Activated T-cell treated with anti-CD3 and anti-CD28 coated beads for 4 hours (primary cell): ENCODE data around the gene CAPN2.
A peak's percentile ranks its signal among the peaks of the same experiment; 100 is the strongest.

Source experiments
- DNase-seq: peaks from one replicate; pipeline ENCODE4 v3.0.0-alpha.2; 2020

Gene CAPN2

DNA sequence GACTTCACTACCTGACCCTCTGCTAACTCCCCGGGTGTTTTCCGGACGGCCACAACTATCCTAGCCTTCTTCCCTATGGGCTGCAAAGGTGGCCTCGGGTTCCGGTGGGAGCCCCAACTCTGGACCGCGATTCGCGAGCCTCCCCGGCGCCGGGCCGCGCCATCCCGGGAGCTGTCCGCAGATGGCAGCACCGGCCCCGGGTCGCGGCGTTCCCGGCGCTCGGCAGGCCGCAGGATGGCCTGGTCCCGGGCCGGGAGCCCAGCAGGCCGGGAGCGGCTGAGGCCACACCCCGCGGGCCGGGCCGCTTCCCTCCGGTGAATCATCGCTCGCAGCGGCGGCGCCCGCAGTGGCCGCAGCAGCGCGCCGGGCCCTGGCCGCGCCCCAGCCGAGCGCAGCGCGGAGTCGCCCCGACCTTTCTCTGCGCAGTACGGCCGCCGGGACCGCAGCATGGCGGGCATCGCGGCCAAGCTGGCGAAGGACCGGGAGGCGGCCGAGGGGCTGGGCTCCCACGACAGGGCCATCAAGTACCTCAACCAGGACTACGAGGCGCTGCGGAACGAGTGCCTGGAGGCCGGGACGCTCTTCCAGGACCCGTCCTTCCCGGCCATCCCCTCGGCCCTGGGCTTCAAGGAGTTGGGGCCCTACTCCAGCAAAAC is at the start of gene CAPN2:
CAPN2 (plus strand) TSS at position 346 of the 656 bp plus-strand sequence; CDS start at position 448, 102 bp downstream.
- no peak for DNase-seq

DNA sequence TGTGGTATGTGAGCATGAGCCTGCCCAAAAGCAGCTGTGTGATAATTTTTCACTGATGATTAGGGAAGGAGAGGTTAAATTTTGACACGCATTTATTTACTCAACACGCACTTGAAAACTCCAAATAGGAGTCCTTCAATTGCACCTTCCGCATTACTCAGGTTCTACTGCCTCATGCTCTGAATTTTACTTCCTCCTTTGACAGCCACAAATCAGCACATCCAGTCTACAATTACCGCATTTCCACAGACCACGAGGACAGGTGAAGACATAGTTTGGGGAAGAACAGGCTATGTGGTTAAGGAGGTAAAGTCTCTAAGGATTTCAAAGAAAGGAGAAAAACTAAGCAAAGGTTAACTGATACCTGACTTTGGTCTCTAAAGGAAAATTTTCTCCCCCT is 49.4 kb upstream of the CAPN2 start:
- no peak for DNase-seq

DNA sequence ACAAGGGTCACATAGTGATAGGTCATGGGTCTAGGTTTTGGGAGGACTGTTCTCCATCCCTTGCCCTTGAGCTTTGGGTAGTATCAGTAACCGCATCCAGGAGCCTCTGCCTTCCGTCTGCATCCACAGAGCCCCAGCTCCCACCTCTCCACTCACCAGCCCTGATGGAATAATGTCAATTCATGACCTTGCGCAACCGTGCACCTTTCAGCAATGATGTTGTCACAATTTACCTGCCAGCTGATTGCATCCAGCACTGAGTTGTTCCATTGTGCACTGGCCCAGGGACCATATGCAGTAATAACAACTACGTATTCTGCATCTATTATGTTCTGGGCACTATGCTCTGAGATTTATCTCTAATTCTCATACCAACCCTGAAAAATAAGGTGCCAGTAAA is 48.2 kb upstream of the CAPN2 start:
- no peak for DNase-seq

DNA sequence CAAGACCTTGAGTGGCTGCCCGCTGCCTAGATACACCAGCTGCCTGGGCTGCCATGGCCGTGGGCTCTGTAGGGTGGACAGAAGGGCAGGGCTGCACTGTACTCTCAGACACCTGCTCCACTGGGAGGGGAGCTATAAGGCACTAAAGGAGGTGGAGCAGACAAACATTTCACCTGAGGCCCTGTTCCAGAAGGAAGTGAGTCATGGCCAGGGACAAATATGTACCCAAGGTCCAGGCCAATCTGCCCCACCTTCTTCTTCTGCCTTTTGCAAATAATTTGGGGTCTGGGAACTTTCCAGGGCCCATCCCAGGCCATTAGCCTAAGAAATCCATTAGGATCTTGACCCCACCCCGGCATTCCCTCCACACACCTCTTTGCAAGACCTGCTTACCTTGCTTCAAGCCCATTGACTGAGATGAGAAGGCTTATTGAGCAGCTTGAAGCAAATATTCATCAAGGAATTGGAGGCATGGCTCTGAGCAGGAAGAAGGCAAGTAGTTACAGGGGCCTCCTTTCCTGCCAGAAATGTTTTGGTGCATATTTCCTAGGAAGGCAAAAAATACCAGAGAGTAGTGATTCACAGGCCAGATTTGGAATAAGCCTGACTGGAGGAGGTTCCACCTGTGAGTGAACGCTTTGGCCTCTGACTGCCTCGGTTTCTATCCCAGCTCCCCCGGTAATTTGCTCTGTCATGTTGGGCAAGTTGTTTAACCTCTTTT is 46.6 kb upstream of the CAPN2 start, which contains the start of gene CAPN8:
CAPN8 (minus strand) TSS at position 110 of the 721 bp plus-strand sequence; CDS start at position 55, 55 bp downstream.
- DNase-seq, result no peak

DNA sequence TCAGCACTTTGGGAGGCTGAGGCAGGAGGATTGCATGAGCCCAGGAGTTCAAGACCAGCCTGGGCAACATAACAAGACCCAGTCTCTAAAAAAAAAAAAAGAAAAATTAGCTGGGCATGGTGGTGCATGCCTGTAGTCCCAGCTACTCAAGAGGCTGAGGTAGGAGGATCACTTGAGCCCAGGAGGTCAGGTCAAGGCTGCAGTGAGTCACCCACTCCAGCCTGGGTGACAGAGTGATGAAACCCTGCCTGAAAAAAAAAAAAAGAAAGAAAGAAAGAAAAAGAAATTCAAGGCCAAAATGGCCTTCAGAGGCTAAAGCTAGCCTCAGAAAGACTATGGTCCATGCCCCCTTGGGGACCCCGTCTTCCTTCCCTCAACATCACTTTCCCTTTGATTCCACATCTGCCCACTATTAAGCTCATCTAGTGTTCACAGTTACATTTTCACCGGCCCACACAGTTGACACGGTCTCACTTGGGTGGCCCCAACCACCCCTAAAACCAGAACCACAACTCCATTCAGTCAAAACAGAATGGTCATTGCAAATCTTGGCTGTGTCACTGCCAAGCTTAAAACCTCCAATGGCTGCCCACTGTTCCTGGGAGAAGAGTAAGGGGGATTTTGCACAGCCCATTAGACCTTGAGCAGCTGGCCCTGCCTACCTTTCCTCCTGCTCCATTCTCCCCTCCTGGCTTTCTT is 44.7 kb upstream of the CAPN2 start:
- DNase-seq, result no peak

DNA sequence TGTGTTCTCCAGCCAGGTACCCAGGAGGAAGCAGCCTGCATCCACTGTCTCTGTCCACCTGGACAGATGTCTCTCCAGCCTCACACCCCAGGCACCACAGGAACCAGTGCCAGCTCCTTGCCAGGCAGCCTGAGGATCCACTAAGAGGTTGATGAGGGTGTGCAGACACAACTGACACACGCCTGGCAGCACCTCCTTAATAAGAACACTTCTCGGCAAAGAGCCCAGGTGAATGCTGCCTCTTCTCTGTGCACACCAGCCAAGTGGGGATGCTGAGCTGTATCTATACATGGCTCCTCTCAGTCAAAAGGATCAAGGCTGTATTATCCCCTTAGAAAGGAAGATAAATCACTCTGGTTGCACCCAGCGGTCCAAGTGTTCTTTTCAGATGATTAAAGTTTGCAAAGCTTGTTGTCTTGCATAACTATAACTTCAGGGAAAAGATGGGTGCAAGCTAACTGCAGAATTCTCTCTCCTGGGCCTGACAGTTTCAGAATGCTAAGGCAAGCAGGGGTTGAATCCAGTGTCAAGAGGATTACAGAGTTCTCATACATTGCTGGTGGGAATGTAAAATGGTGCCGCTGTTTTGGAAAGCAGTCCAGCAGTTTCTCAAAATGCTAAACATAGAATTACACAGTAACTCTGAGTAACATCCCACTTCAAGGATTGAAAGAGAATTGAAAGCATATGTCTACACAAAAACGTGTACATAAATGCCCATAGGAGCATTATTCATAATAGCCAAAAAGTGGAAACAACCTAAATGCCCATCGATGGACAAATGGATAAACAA is 43.1 kb upstream of the CAPN2 start:
- DNase-seq, result no peak

DNA sequence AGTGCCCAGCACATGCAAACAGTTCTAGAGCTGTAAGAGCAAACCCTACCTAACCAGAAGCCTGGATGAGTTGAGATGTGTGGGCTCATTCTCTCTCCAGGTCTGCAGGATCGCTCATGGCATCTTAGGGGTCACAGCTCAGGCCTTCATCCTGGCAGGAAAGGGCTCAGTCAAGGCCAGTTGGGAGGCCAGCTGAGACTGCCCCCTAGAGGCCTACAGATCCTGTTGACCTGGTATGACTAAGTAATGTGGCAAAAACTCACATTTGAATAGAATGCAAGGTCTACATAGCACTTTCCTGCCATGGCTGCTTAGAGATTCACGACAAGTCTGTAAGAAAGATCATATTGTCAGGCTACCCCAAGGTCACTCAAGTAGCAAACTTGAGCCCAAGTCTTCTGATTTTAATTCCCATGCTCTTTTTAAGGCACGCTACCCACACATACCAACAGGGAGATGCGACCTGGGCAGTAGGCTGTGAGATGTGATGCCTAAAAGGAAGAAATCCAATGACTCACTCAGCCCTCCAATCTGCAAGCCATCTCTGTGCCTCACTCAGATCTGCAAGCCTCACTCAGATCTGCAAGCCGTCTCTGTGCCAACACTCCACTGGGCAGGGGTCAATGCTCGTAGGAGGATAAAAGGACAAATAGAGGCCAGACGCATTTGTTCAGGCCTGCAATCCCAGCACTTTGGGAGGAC is 41.7 kb upstream of the CAPN2 start:
- DNase-seq, result no peak

DNA sequence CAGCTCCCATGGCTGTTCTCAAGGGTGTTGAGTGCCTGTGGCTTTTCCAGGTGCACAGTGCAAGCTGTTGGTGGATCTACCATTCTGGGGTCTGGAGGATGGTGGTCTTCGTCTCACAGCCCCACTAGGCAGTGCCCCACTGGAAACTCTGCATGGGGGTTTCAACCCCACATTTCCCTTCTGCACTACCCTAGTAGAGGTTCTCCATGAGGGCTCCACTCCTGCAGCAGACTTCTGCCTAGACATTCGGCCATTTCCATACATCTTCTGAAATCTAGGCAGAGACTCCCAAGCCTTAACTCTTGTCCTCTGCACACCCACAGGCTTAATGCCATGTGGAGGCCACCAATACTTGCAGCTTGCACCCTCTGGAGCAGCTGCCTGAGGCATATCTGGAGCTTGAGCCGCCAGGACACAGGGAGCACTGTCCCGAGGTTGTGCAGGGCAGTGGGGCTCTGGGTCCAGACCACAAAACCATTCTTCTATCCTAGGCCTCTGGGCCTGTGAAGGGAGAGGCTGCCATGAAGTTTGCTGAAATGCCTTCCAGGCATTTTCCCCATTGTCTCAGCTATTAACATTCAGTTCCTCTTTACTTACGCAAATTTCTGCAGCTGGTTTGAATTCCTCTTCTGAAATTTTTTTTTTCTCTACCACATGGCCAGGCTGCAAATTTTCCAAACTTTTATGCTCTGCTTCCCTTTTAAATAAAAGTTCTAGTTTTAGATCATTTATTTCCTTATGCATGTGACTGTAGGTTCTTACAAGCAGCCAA is 38.0 kb upstream of the CAPN2 start:
- no peak for DNase-seq

DNA sequence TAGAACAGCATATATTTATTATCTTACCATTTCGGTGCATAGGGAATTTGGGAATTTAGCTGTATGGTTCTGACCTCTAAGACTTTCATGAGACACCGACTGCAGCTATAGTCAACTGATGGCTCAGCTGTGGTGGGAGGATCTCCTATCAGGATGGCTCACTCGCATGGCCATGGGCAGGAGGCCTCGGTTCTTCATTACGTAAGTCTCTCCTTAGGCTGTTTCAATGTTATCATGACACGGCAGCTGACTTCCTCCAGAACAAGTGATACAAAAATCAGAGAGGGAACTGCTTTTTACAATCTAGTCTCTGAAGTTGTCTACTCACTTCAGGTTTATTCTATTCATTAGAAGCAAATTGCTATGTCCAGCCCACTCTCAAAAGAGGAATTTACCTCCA is 33.5 kb upstream of the CAPN2 start:
- DNase-seq, result no peak

DNA sequence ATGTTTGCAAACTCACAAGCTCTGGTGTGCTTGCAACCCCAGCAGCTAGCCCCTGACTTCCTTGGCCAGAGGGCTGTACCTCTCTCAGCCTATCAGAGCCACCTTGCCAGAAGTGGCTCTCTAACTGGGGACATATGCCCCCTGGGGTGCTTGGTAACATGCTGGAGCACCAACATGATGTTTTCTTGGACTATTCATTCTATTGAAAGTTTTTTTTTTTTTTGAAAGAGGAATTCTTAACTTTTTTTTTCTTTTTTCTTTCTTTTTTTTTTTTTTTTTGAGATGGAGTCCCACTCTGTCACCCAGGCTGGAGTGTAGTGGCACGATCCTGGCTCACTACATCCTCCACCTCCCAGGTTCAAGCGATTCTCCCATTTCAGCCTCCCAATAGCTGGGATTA is 32.2 kb upstream of the CAPN2 start:
- no peak for DNase-seq

DNA sequence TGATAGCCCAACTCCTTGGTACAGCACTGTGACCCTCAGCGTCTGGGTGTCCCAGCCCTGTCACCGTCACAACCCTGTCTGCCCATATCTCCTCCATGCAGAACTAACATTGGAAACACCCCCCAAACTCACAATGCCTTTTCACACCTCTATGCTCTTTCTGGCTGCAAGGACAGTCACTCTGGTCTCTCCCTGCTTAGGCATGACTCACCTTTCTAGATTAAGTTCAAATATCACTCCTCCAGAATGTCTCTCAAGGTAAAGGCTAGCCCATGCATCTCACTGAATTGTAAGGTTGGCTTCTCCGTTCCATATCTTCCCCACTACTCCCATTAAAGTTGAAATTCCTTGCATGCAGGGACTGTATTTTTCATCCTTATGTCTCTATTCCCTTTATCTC is 29.8 kb upstream of the CAPN2 start:
- no peak for DNase-seq

DNA sequence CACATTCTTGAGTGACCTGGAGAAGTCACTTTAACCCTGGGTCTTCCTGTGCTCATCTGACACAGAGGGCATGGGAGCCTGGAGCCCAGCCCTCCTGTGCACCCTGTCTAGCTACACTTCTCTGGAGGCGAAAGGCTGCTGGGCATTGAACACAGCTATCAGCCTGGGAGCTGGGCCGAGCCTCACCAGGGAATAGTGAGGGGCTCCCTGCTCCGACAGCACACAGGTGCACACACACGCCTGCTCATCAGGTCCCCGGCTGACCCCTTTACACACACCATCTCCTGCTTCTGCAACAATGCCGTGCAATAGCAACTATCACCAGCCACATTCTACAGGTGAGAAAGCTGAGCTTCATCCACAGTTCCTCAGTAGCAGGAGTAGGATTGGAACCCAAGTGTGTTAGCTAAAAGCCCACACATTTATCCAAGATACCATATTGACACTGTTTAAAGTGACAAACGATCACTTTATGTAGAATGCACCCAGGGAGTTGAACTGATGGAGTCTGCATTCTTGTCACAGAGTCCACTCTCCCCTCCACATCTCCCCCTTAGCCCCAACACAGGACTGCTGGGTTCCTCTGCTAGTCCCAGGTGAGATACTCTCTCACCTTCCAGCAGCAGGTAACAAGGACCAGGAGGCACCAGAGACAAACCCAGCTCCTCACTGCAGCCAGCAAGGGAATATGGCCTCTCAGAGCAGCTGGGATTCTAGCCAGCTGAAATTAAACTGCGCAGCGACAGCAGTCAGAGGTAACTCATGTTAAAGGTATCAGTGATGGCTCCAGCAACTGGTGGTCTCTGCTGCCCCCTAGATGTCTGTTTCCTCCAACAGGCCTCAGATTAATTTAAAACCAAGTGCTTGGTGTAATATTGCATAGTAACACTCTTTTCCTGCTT is 28.5 kb upstream of the CAPN2 start:
- DNase-seq, result peak; percentile 46

DNA sequence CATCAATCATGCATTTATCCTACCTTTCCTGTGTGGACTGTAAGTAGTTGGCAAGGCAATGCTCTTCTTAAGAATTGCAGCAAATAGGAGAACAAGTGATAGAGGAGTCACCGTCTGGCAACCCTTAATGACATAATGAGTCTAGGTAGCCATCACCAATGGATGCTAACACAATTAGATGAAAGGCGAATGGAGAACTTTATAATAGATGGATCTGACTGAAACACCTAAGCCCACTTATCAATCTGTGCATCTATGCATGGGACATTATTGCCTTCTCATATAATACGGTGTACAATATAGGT is 27.9 kb upstream of the CAPN2 start:
- no peak for DNase-seq

DNA sequence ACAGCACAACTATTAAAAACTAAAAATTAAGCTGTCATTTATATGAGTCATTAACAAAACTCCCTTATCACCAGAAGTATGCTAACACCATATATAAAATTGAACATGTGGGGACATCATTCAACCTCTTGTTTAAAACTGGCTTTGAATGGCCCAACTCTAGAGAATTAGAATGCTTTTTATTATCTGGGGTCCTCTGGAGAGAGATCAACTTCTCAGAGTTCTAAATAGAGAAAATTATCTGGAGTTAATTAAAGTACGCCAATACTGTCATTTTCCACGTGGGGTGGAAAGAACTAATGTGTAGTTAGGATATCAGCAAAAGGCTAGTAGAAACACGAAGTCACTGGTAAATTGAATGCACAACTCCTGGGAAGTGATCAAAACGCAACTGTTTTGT is 21.2 kb upstream of the CAPN2 start:
- no peak for DNase-seq

DNA sequence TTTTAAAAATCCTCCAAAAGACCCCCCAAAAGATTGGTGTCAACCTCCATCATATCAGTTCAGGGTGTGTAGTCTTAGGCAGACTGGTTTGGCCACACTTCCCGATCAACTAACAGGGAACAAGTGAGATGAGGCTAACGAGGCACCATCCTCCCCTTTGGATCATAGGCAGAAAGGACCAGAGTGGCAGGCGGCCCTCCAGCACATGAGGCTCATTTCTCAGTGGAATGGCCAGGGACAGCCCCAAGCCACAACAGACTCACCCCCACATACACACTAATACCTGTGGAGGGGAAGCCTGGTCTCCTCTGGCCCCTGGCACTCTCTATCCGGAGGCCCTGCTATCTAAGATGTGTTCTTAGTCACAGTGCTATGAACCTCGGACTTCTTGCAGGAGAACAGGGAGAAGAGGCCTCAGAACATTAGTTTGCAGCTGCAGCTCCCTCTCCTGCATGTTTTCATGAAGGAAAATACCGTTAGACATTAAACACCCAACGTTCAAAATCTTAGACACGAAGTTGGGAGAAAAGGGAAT is 17.3 kb upstream of the CAPN2 start:
- no peak for DNase-seq

DNA sequence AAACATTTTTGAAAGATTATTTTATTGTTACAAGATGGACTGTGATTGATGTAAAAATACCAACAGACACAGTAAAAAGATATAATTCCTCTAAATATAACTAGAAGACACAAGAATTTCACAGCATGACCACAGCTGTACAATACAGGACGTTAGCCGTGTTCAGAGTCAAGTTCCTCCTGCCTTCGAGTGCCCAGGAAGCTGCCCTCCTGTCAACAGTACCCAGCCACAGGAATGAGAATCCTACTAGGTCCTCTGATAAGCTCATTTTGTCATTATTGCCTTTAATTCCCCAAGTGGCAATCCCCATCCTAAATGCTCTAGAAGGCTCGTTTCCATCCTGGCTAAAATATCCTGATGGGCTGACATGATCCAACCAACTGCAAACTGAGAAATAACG is 16.4 kb upstream of the CAPN2 start:
- no peak for DNase-seq

DNA sequence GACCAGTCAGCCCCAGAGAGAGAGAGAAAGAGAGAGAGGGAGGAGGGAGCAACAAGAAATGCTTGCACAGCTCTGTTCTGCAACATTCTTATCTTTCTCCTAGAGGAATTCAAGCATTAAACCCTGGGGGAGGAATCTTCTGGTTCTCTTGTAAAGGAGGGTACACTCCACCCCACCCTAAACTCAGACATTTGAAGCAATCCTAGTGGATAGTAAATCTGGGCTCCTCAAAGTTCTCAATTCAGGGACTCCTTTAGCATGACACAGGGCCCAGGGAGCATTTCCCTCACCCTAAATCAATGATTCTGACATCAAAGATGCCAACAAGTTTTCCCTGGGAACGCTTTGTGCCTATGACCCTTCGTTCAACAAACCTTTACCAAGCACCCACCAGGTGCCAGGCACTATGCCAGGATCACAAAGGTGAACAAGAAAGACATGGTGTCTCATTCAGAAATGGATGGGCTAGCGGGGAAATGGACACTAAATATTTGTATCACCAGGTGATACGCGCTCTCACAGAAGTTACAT is 11.9 kb upstream of the CAPN2 start:
- DNase-seq, result no peak

DNA sequence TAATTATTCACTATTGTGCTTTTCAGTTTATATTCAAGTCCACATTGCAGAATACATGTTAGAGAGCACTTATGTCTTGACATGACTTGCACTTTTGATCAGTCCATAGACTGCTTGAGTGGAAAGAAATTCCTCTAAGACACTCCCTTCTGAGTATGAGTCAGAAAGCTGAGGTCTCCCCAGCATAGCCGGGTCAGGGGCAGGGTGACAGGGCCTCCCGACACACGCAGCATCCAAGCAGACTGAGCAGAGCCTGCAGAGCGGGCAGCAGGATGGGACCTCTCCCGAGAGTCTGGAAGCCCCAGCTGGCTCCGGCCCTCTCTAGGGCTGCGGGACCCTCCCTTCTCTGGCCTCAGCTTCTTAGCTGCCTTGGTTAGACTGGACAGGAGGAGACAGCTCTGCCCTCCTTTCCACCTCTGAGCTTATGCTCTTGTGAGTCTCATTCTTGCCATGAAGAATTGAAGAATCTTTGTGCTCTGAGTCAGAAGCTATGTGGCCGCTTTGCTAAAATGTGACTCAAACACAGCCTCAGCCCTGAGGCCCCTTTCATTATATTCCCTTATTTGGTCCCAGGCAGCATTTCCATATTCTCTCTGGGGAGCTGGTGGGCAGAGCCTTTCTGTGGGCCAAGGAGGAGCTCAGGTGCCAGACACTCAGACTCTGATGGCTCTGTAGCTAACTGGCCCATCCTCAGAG is 11.2 kb upstream of the CAPN2 start:
- no peak for DNase-seq
